ENCODE results near the gene DNER.

GRCh38 chr2:229658004-229658403 lies 56.4 kb downstream of the DNER start:
- no peak for TF ChIP-seq CTCF (IDR thresholded peaks at IDR 0.05)
- TF ChIP-seq EZH2 (IDR thresholded peaks at IDR 0.05; ENCODE audit: borderline replicate concordance, insufficient read depth, low read depth, low read length, poor library complexity, severe bottlenecking): no peak
